Mucosa of stomach (tissue), 1 donor: Measurements from ENCODE around the gene CBR3.

ENCODE experiments used
- H3K27me3 ChIP-seq: one replicate; pipeline ENCODE4 v1.7.0; 2013; ENCODE audit warnings: mild to moderate bottlenecking, low read length; ENCODE audit not compliant: control insufficient read depth, insufficient read depth
- H3K36me3 ChIP-seq: one replicate; pipeline ENCODE4 v1.7.0; 2013; ENCODE audit warnings: low read length; ENCODE audit not compliant: control insufficient read depth, insufficient read depth
- H3K4me1 ChIP-seq: one replicate; pipeline ENCODE4 v1.7.0; 2013; ENCODE audit warnings: mild to moderate bottlenecking, low read length; ENCODE audit not compliant: control insufficient read depth, insufficient read depth
- H3K4me3 ChIP-seq: one replicate; pipeline ENCODE4 v1.7.0; 2013; ENCODE audit warnings: low read length
- H3K9ac ChIP-seq: one replicate; pipeline ENCODE4 v1.7.0; 2013; ENCODE audit warnings: mild to moderate bottlenecking, low read length, moderate library complexity
- H3K9me3 ChIP-seq: one replicate; pipeline ENCODE4 v1.7.0; 2013; ENCODE audit warnings: mild to moderate bottlenecking, low read length, moderate library complexity; ENCODE audit not compliant: control insufficient read depth
- donor health status: Pancreatic carcinoma.

CBR3 gene

DNA sequence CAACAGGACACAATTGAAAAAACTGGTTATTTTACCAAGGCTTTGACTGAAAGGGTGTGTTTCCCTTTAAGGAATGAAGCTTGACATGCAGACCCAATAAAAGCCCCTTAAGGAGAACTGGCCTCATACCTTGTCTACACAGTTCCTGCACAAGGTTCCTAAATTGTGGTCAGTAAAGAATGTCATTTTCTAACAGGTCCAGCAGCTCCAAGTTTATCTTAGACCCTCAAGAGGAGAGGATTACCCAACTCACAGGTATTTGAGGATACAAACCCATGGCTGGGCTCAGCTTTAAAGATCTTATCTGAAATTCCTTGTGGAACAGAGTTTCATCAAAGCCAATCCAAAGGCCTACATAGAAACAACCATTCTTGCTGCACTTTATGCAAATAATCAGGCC lies 31.4 kb upstream of the CBR3 start:
- H3K4me1 ChIP-seq, result peaks cover 10% of the 10 kb centered on the region
- no peaks in the 10 kb centered on the region for H3K36me3 ChIP-seq
- H3K9ac ChIP-seq, result no peak overlapping the region
- no peaks in the 10 kb centered on the region for H3K27me3 ChIP-seq
- H3K9me3 ChIP-seq, result no peaks in the 10 kb centered on the region
- no peak overlapping the region for H3K4me3 ChIP-seq

DNA sequence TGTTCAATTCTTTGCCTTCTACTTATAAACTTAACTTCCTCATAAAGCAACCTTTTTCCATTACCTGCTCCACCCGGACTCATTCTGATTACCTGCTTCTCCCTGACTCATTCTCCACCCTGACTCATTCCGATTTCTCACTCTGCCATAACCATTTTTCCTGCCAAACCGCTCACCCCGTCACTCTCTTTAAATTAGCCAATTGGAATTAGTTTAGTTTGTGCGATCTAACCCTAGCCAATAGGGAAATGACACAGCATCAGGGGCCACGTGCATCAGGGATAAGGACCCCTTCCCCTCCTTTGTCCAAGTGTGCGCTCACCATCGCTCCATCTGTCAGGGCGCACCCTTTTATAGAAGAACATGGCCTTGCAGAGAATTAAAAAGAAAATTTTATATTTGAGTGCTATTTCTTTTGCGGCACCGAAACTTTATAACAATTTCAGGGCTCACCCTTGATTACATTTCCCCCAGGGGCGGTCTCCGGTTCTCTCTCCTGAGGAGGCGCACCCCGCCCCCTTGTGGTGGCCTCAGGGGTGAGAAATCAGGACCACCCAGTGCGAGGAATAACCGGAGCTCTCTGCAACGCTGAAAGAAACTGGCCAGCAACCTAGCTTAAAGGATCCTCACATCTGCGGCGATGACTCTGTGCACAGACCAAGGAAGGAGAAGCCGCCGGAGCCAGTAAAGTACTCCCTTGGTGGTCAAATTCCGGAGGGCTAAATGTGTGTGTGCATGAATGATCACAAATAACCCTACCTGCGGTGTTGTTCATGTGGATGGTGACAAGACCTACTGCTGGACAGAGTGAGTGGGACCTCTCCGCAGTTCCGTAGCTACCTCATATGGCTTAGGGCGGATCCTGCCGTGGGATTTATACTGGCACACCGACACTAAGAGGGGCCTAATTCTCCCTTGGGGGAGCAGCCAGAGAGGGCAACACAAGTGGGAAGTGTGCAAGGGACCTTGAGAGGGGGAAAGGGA lies 30.3 kb upstream of the CBR3 start:
- Histone ChIP-seq H3K4me3 (no peak overlapping the region), H3K27me3 (no peaks in the 10 kb centered on the region), H3K9me3 (no peaks in the 10 kb centered on the region), H3K36me3 (no peaks in the 10 kb centered on the region), H3K9ac (no peak overlapping the region), H3K4me1 (peaks cover 10% of the 10 kb centered on the region)

DNA sequence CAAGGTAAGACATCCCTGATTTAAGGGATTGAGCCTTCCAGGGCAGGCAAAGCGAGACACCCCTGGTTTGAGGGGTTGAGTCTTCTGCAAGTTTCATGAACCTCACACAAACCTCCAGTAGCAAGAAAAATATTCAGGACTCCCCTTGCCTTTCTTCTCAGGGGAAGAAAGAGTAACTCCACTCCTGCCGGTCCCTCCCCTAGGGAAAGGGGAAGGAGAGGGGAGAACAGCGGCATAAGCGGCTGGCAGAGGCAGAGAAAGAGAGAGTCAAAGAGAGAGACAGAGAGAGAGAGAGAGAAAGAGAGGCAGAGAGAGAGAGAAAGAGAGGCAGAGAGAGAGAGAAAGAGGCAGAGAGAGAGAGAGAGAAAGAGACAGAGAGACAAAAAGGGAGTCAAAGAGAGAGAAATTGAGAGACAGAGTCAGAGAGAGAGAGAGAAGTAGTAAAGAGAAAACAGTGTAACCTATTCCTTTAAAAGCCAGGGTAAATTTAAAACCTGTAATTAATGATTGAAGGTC lies 29.5 kb upstream of the CBR3 start:
- no peak overlapping the region for H3K4me3 ChIP-seq
- H3K9ac ChIP-seq, result no peak overlapping the region
- H3K4me1 ChIP-seq, result peaks cover 10% of the 10 kb centered on the region
- no peaks in the 10 kb centered on the region for H3K27me3 ChIP-seq
- no peaks in the 10 kb centered on the region for H3K9me3 ChIP-seq
- H3K36me3 ChIP-seq, result no peaks in the 10 kb centered on the region

DNA sequence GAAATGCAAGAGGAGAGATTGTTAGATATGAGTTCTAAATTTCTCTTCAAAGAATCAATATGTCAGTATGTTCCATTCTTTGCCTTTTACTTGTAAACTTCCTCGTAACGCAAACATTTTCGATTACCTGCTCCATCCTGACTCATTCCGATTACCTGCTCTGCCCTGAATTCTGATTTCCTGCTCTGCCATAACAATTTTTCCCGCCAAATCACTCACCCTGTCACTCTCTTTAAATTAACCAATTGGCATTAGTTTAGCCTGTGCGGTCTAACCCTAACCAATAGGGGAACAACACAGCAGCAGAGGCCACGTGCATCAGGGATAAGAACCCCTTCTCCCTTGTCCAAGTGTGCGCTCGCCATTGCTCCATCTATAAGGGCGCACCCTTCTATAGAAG lies 25.0 kb upstream of the CBR3 start:
- Histone ChIP-seq H3K9me3 (no peaks in the 10 kb centered on the region), H3K4me1 (peaks cover 11% of the 10 kb centered on the region), H3K4me3 (no peak overlapping the region), H3K27me3 (no peaks in the 10 kb centered on the region), H3K9ac (no peak overlapping the region), H3K36me3 (no peaks in the 10 kb centered on the region)

DNA sequence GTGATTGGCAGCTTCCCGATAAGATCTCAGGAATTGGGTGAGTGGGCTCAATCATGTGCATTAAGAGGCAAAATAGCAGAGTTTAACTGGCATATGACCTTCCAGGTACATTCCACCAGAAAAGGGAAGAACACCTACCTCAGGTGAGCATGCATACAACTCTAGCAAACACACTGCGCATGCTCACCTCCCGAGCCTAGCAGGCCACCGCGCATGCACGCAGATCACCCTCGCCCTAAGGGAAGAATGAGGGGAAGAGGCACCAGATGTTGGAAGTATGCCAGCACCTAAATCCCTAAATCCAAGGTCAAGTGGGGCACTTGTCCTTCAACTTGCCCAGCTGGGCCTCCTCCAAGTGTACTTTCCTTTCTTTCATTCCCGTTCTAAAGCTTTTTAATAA lies 23.6 kb upstream of the CBR3 start:
- Histone ChIP-seq H3K9me3 (no peaks in the 10 kb centered on the region), H3K36me3 (no peaks in the 10 kb centered on the region), H3K4me1 (peaks cover 11% of the 10 kb centered on the region)

DNA sequence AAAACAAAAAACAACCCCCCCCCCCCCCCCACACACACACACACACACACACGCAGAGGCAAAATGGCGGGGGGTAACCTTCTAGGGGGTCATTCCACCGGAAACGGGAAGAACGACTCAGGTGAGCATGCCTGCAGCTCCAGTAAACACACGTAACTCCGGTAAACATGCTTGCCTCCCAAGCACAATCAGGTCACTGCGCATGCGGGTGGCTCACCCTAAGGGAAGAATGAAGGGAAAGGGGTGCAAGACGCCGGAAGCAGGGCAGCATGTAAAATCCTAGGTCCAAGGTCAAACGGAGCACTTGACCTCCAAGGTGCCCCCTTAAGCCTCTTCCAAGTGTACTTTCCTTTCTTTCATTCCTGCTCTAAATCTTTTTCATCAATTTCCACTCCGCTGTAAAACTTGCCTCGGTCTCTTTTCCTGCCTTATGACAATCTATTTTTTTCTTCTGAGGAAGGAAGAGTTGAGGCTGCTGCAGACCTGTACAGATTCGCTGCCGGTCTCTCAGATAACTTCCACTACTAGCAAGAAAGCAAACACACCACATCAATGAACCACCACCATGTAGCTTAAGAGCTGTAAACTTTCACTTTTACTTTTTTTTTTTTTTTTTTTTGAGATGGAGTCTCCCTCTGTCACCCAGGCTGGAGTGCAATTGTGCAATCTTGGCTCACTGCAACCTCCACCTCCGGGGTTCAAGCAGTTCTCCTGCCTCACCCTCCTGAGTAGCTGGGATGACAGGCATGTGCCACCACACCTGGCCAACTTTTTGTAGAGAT lies 21.0 kb upstream of the CBR3 start:
- Histone ChIP-seq H3K9me3 (no peaks in the 10 kb centered on the region), H3K9ac (peak overlapping the region; percentile 65), H3K4me1 (peaks cover 11% of the 10 kb centered on the region), H3K4me3 (peak overlapping the region; percentile 64), H3K27me3 (no peaks in the 10 kb centered on the region), H3K36me3 (no peaks in the 10 kb centered on the region)

More for the DNA sequence above, 23.6 kb upstream of the CBR3 start:
- H3K27me3 ChIP-seq, result no peaks in the 10 kb centered on the region
- no peak overlapping the region for H3K9ac ChIP-seq
- no peak overlapping the region for H3K4me3 ChIP-seq

DNA sequence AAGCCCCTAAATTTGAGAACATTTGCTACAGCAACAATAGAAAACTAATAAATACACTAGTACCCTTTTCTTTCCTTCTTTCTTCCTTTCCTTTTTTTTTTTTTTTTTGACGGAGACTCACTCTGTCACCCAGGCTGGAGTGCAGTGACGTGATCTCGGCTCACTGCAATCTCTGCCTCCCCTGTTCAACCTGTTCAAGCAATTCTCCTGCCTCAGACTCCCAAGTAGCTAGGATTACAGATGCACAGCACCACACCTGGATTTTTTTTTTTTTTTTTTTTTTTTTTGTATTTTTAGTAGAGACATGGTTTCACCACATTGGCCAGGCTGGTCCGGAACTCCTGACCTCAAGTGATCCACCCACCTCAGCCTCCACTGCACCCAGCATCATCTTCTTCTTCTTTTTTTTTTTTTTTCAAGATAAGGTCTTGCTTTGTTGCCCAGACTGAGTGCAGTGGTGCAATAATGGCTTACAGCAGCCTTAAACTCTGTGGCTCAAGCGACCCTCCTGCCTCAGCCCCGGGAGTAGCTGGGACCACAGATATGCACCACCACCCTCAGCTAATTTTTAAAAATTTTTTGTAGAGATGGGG lies 19.6 kb upstream of the CBR3 start:
- no peaks in the 10 kb centered on the region for H3K9me3 ChIP-seq
- no peaks in the 10 kb centered on the region for H3K27me3 ChIP-seq
- no peaks in the 10 kb centered on the region for H3K36me3 ChIP-seq
- H3K4me1 ChIP-seq, result peaks cover 11% of the 10 kb centered on the region
- H3K4me3 ChIP-seq, result no peak overlapping the region
- H3K9ac ChIP-seq, result no peak overlapping the region

DNA sequence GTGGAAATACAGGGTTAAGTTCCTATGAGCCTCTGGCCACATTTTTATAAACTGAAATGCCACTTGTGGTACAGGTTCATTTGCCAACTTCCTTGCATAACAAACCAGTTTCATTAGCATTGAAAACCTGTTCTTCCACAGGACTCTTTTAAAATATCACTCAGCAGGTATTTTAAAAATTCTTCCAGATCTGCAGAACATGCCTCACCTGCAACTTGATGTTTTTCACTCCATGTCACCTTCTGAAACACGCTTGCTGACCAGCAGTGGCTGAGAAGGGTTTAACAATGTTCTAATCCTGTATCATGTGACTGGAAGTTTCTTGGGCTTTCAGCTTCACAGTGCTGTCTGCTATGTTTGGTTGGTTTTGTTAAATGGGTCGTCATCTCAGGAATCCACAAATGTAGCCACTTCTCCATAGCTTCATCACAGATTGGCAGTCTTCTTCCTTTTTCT lies 17.6 kb upstream of the CBR3 start:
- Histone ChIP-seq H3K9me3 (no peaks in the 10 kb centered on the region), H3K9ac (no peak overlapping the region), H3K4me3 (no peak overlapping the region), H3K27me3 (no peaks in the 10 kb centered on the region), H3K4me1 (peaks cover 10% of the 10 kb centered on the region), H3K36me3 (no peaks in the 10 kb centered on the region)

DNA sequence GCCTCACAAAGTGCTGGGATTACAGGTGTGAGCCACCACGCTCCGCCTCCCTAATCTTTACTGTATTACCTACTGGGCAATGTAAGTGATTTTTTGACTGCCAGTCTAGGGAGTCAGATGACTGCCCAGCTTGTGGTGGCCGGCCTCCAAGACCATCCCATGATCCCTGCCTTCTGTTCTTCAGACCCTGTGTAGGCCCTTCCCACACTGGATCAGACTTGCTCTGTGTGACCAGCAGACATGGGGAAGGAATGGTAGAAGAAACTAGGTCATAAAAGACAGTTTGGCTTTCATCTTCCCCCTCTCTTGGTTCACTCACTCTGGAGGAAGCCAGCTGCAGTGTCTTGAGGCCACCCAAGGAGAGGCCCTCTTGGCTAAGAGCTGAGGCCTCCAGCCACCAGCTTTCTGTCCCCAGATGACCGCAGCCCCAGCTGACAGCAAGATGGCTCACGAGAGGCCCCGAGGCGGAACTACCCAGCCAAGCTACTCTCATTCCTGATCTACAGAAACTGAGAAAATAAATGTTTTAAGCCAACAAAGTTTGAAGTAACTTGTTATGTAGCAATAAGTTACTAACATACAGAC lies 14.5 kb upstream of the CBR3 start:
- Histone ChIP-seq H3K36me3 (no peaks in the 10 kb centered on the region), H3K9me3 (no peaks in the 10 kb centered on the region), H3K9ac (no peak overlapping the region), H3K4me3 (no peak overlapping the region), H3K27me3 (no peaks in the 10 kb centered on the region), H3K4me1 (no peaks in the 10 kb centered on the region)

DNA sequence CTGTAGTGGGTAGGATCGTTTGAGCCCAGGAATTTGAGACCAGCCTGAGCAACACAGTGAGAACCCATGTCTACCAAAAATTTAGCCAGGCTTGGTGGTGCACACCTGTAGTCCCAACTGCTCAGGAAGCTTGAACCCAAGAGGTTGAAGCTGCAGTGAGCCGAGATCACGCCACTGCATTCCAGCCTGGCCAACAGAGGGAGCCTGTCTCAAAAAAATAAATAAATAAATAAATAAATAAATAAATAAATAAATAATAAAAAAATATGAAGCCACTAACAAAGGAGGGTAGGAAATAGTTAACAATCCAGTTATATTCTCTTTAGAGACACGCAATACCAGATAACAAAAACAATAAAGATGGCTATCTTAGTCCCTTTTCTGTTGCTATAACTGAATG lies 11.9 kb upstream of the CBR3 start:
- Histone ChIP-seq H3K36me3 (no peaks in the 10 kb centered on the region), H3K4me1 (peaks cover 17% of the 10 kb centered on the region), H3K9ac (no peak overlapping the region), H3K9me3 (no peaks in the 10 kb centered on the region), H3K27me3 (no peaks in the 10 kb centered on the region), H3K4me3 (no peak overlapping the region)

DNA sequence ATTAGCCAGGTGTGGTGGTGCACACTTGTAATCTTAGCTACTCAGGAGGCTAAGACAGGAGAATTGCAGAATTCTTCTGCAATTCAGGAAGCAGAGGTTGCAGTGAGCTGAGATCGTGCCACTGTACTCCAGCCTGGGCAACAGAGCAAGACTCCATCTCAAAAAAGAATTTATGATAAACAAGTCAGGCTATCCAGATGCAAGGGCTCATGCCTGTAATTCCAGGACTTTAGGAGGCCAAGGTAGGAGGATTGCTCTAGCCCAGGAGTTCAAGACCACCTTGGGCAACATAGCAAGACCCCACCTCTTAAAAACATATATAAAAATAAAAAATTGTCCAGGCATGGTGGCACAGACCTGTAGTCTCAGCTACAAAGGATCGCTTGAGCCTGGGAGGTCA lies 10.5 kb upstream of the CBR3 start:
- peaks cover 17% of the 10 kb centered on the region for H3K4me1 ChIP-seq
- H3K9me3 ChIP-seq, result no peaks in the 10 kb centered on the region
- no peaks in the 10 kb centered on the region for H3K27me3 ChIP-seq
- no peaks in the 10 kb centered on the region for H3K36me3 ChIP-seq
- H3K9ac ChIP-seq, result no peak overlapping the region
- H3K4me3 ChIP-seq, result no peak overlapping the region
